Osteocyte (in vitro differentiated cells): ENCODE data around the gene FOXI3. TPM values are rescaled to one million over a fixed set of nuclear protein-coding genes. Genes with fewer than 3 reads are reported as not detected.

ENCODE experiments used
- DNase-seq: peaks from one replicate; pipeline ENCODE4 v3.0.0; 2021; ENCODE audit warnings: mixed read lengths; ENCODE audit not compliant: unreplicated experiment; ENCODE audit errors: extremely low spot score
- H3K27ac Mint-ChIP-seq: one replicate; pipeline ENCODE4 v1.8.0; 2021; ENCODE audit warnings: mild to moderate bottlenecking, mixed read lengths; ENCODE audit not compliant: unreplicated experiment
- H3K27me3 Mint-ChIP-seq: one replicate; pipeline ENCODE4 v1.8.0; 2021; ENCODE audit warnings: mixed read lengths; ENCODE audit not compliant: unreplicated experiment
- H3K36me3 Mint-ChIP-seq: one replicate; pipeline ENCODE4 v1.8.0; 2021; ENCODE audit warnings: mixed read lengths; ENCODE audit not compliant: unreplicated experiment
- H3K4me1 Mint-ChIP-seq: one replicate; pipeline ENCODE4 v1.8.0; 2021; ENCODE audit warnings: mixed read lengths; ENCODE audit not compliant: unreplicated experiment
- H3K4me3 Mint-ChIP-seq: one replicate; pipeline ENCODE4 v1.8.0; 2021; ENCODE audit warnings: mild to moderate bottlenecking, moderate library complexity, mixed read lengths; ENCODE audit not compliant: unreplicated experiment
- H3K9me3 Mint-ChIP-seq: one replicate; pipeline ENCODE4 v1.8.0; 2021; ENCODE audit warnings: mixed read lengths; ENCODE audit not compliant: unreplicated experiment
- CTCF ChIP-seq: fragments of 200-600 bp; sonication (generic); IDR thresholded peaks from 2 replicates; pipeline ENCODE4 v1.5.0; 2021; ENCODE audit warnings: antibody characterized with exemption, mild to moderate bottlenecking, moderate library complexity
- total RNA-seq: library from RNA; stranded (reverse); gene quantifications from 2 replicates; pipeline ENCODE4 v1.2.1, GENCODE V29; 2021

FOXI3 gene
- total RNA-seq, 1 donor from 2014 or later: not detected

- Mint-ChIP-seq H3K27ac (no peak overlapping the region), H3K4me3 (no peak overlapping the region), H3K4me1 (no peaks in the 10 kb centered on the region), H3K9me3 (no peaks in the 10 kb centered on the region), H3K36me3 (no peaks in the 10 kb centered on the region), H3K27me3 (no peaks in the 10 kb centered on the region)
- no peak for TF ChIP-seq CTCF
- DNase-seq: no peak
Measured at GRCh38 chr2:88489181-88489580, 36.7 kb upstream of the FOXI3 start.

- TF ChIP-seq CTCF: no peak
- no peak for DNase-seq
- Mint-ChIP-seq H3K36me3 (no peaks in the 10 kb centered on the region), H3K27me3 (peaks cover 2% of the 10 kb centered on the region), H3K4me3 (no peak overlapping the region), H3K9me3 (no peaks in the 10 kb centered on the region), H3K27ac (no peak overlapping the region), H3K4me1 (no peaks in the 10 kb centered on the region)
Measured at GRCh38 chr2:88483200-88483599, 30.7 kb upstream of the FOXI3 start.

- no peaks in the 10 kb centered on the region for H3K4me1 Mint-ChIP-seq
- H3K36me3 Mint-ChIP-seq: no peaks in the 10 kb centered on the region
- peaks cover 2% of the 10 kb centered on the region for H3K27me3 Mint-ChIP-seq
- H3K9me3 Mint-ChIP-seq: no peaks in the 10 kb centered on the region
- no peak for DNase-seq
- no peak overlapping the region for H3K4me3 Mint-ChIP-seq
- TF ChIP-seq CTCF: no peak
- H3K27ac Mint-ChIP-seq: no peak overlapping the region
Measured at GRCh38 chr2:88481691-88482336, 29.3 kb upstream of the FOXI3 start.

- no peak overlapping the region for H3K4me3 Mint-ChIP-seq
Measured at GRCh38 chr2:88472811-88473210, 20.3 kb upstream of the FOXI3 start.

More at GRCh38 chr2:88472811-88473210, 20.3 kb upstream of the FOXI3 start:
- H3K36me3 Mint-ChIP-seq: no peaks in the 10 kb centered on the region
- no peak for DNase-seq
- H3K9me3 Mint-ChIP-seq: no peaks in the 10 kb centered on the region
- no peak for TF ChIP-seq CTCF
- no peaks in the 10 kb centered on the region for H3K4me1 Mint-ChIP-seq
- H3K27me3 Mint-ChIP-seq: peaks cover 3% of the 10 kb centered on the region
- no peak overlapping the region for H3K27ac Mint-ChIP-seq
